ENCODE measurements around the gene ABCC10.
"Not testable (repeated sequence)": the region's sequence is repeated elsewhere in the genome, so short reads cannot be mapped to it uniquely, and the experiment has no call there.

Gene ABCC10

GRCh38 chr6:43495409-43495941 is 68.1 kb downstream of the ABCC10 start:
- Mint-ChIP-seq H3K9me3 (no peaks in the 10 kb centered on the region), H3K27ac (peak overlapping the region; percentile 92), H3K36me3 (ENCODE audit: low read depth) (peaks cover 5% of the 10 kb centered on the region), H3K4me1 (peaks cover 31% of the 10 kb centered on the region), H3K4me3 (no peak overlapping the region), H3K27me3 (ENCODE audit: low read depth, poor library complexity) (no peaks in the 10 kb centered on the region)
- no peak for DNase-seq
- TF ChIP-seq CTCF (IDR thresholded peaks at IDR 0.05), result no peak

DNA sequence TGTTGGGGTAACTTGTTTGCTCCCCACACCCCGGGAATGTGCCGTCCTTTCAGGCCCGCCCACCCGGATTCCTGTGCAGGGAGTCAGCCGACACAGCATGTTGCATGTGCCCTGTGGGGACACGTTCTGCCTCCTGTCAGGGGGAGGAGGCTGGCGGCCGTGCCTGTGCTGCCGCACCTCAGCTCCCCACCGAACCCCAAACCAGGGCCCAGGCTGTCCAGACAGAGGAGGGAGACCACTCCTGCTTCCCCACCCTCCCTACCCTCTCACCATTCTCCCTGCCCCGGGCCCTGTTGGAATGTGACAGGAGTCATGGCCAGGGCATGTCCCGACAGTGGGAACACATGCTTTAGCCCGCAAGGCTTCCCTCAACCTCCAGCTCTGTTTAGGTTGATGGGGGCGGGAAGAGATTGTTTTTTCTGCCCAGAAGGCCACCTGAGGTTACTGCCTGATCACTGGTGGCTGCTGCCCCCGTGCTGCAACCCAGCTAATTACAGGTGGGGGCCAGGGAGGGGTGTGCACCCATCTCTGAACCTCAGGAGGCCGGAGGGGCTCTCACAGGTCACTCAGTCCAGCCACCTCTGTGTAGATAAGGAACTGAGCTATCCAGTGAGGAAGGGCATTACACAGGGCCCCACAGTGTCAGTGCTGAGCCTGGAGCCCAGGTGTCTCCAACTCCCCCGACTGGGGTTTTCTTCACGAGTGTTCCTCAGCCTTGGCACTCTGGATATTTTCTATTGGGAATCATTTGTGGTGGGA is 69.2 kb downstream of the ABCC10 start:
- Mint-ChIP-seq H3K4me3 (no peak overlapping the region), H3K27me3 (ENCODE audit: low read depth, poor library complexity) (no peaks in the 10 kb centered on the region), H3K27ac (peak overlapping the region; percentile 84), H3K9me3 (no peaks in the 10 kb centered on the region), H3K4me1 (peaks cover 31% of the 10 kb centered on the region), H3K36me3 (ENCODE audit: low read depth) (peaks cover 11% of the 10 kb centered on the region)
- no peak for TF ChIP-seq CTCF (IDR thresholded peaks at IDR 0.05)
- DNase-seq, result peak; percentile 54

- Mint-ChIP-seq H3K9me3 (no peaks in the 10 kb centered on the region), H3K4me1 (peaks cover 31% of the 10 kb centered on the region), H3K27me3 (ENCODE audit: low read depth, poor library complexity) (no peaks in the 10 kb centered on the region), H3K4me3 (no peak overlapping the region), H3K36me3 (ENCODE audit: low read depth) (peaks cover 16% of the 10 kb centered on the region), H3K27ac (peak overlapping the region; percentile 91)
- DNase-seq, result no peak
- no peak for TF ChIP-seq CTCF (IDR thresholded peaks at IDR 0.05)
Measured at GRCh38 chr6:43497129-43497396, 69.7 kb downstream of the ABCC10 start.

DNA sequence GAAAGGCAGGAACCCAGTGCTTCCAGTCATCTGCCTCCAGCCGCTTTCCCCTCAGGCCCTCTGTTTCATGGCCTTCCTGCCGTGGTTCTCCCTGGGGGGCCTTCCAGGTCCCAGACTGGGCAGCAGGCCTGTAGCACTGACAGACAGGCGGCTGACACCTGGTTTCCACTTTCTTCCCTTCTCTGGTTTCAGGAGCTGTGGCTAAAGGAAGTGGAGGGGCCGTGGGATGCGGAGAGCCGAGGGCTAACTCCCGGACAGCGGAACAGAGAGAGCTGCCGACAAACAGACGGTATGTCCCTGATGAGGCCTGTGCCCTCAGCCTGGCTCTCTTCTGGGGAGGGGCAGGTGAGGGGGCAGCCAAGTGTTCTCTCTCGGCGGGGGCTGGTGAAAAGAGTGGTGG is 70.3 kb downstream of the ABCC10 start:
- H3K9me3 Mint-ChIP-seq, result no peaks in the 10 kb centered on the region
- H3K27ac Mint-ChIP-seq, result peak overlapping the region; percentile 91
- peaks cover 31% of the 10 kb centered on the region for H3K4me1 Mint-ChIP-seq
- no peak for DNase-seq
- no peak for TF ChIP-seq CTCF (IDR thresholded peaks at IDR 0.05)
- H3K27me3 Mint-ChIP-seq (ENCODE audit: low read depth, poor library complexity), result no peaks in the 10 kb centered on the region
- no peak overlapping the region for H3K4me3 Mint-ChIP-seq
- peaks cover 19% of the 10 kb centered on the region for H3K36me3 Mint-ChIP-seq (ENCODE audit: low read depth)

DNA sequence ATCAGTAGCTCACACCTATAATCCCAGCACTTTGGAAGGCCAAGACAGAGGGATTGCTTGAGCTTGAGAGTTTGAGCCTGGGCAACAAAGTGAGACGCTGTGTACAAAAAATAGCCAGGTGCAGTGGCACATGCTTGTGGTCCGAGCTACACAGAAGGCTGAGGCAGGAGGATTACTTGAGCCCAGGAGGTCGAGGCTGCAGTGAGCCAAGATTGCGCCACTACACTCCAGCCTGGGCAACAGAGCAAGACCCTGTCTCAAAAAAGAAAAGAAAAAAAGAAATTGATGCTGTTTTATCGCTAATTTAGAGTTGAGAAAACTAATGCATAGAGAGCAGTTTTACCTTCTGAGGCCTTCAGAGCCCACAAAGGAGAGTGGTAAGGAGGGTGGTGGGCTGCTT is 71.0 kb downstream of the ABCC10 start:
- Mint-ChIP-seq H3K36me3 (ENCODE audit: low read depth) (peaks cover 24% of the 10 kb centered on the region), H3K4me1 (peaks cover 31% of the 10 kb centered on the region)
- not testable (repeated sequence) for H3K4me3 Mint-ChIP-seq; DNase-seq; H3K27me3 Mint-ChIP-seq (ENCODE audit: low read depth, poor library complexity); H3K9me3 Mint-ChIP-seq; H3K27ac Mint-ChIP-seq

GRCh38 chr6:43499028-43499815 is 71.9 kb downstream of the ABCC10 start:
- Mint-ChIP-seq H3K27ac (no peak overlapping the region), H3K27me3 (ENCODE audit: low read depth, poor library complexity) (no peaks in the 10 kb centered on the region), H3K4me3 (no peak overlapping the region), H3K9me3 (no peaks in the 10 kb centered on the region), H3K36me3 (ENCODE audit: low read depth) (peaks cover 30% of the 10 kb centered on the region), H3K4me1 (peaks cover 31% of the 10 kb centered on the region)
- no peak for TF ChIP-seq CTCF (IDR thresholded peaks at IDR 0.05)
- DNase-seq, result no peak
